OCI-LY7 (cell line): ENCODE results near the gene SLC35D3. TPM values are rescaled to one million over a fixed set of nuclear protein-coding genes. Genes with fewer than 3 reads are reported as not detected.

Experiments
- BruUV-seq: library from RNA; stranded (reverse); fragments of 400-500 nt; replicated peaks from 2 replicates; lab custom pipeline; 2021; lab: Mats Ljungman, UMichigan
- CTCF ChIA-PET: fragments of 300-600 bp; sonication (Branson Sonifier 250); formaldehyde crosslinking; loops from one replicate; lab custom pipeline; 2022; ENCODE audit warnings: antibody characterized with exemption; ENCODE audit not compliant: unreplicated experiment; lab: Charles Lee
- POLR2A ChIA-PET: fragments of 300-600 bp; sonication (Branson Sonifier 250); formaldehyde crosslinking; loops from one replicate; lab custom pipeline; 2022; ENCODE audit warnings: antibody characterized with exemption; lab: Charles Lee
- DNase-seq: peaks from one replicate; pipeline ENCODE4 v3.0.0-alpha.2; 2015; ENCODE audit warnings: low spot score
- H2AFZ ChIP-seq: fragments of 200-600 bp; sonication (generic), shearing (Covaris generic); 2 replicates; pipeline ENCODE4 v1.6.1; 2014; ENCODE audit warnings: mild to moderate bottlenecking, antibody characterized with exemption, low read length, moderate library complexity
- H3K27ac ChIP-seq: fragments of 200-600 bp; sonication (generic); 2 replicates; pipeline ENCODE4 v1.5.1; 2014; ENCODE audit warnings: mixed run types, low read depth, mild to moderate bottlenecking, moderate library complexity, low read length, inconsistent platforms; ENCODE audit not compliant: poor library complexity, severe bottlenecking
- H3K36me3 ChIP-seq: fragments of 200-600 bp; sonication (generic); 2 replicates; pipeline ENCODE4 v1.6.1; 2014; ENCODE audit warnings: mild to moderate bottlenecking, antibody characterized with exemption, low read length, moderate library complexity, mixed read lengths; ENCODE audit not compliant: insufficient read depth
- H3K4me1 ChIP-seq: fragments of 200-600 bp; sonication (generic); 2 replicates; pipeline ENCODE4 v1.5.1; 2014; ENCODE audit warnings: mild to moderate bottlenecking, low read length; ENCODE audit not compliant: insufficient read depth, poor library complexity, severe bottlenecking
- H3K4me2 ChIP-seq: fragments of 200-600 bp; sonication (generic); 2 replicates; pipeline ENCODE4 v1.6.1; 2014; ENCODE audit warnings: mild to moderate bottlenecking, low read length
- H3K4me3 ChIP-seq: fragments of 200-600 bp; sonication (generic); 2 replicates; pipeline ENCODE4 v1.5.1; 2014; ENCODE audit warnings: mild to moderate bottlenecking, low read depth, low read length; ENCODE audit not compliant: poor library complexity, severe bottlenecking
- H3K79me2 ChIP-seq: fragments of 200-600 bp; sonication (generic); 2 replicates; pipeline ENCODE4 v1.6.1; 2016; ENCODE audit warnings: low read depth, mild to moderate bottlenecking, low read length, moderate library complexity, mixed read lengths; ENCODE audit not compliant: insufficient read depth
- H3K9me2 ChIP-seq: fragments of 200-600 bp; sonication (generic); 2 replicates; pipeline ENCODE4 v1.6.1; 2016; ENCODE audit warnings: mild to moderate bottlenecking, low read length, mixed read lengths; ENCODE audit not compliant: insufficient read depth
- H3K9me3 ChIP-seq: fragments of 200-600 bp; sonication (generic); 2 replicates; pipeline ENCODE4 v1.6.1; 2014; ENCODE audit warnings: mild to moderate bottlenecking, mixed run types, low read length, mixed read lengths
- H4K20me1 ChIP-seq: fragments of 200-600 bp; sonication (generic); 2 replicates; pipeline ENCODE4 v1.6.1; 2014; ENCODE audit warnings: mild to moderate bottlenecking, antibody characterized with exemption, low read length, moderate library complexity, mixed read lengths; ENCODE audit not compliant: insufficient read depth
- EZH2phosphoT487 ChIP-seq: fragments of 200-600 bp; sonication (generic); IDR thresholded peaks from 2 replicates; pipeline ENCODE4 v1.6.1; 2018; ENCODE audit warnings: low read depth, borderline replicate concordance, mild to moderate bottlenecking, mixed run types, antibody characterized with exemption, low read length, moderate library complexity, mixed read lengths
- intact Hi-C: fragments of 100-400 bp; cut with micrococcal nuclease; formaldehyde crosslinking; loops from one replicate; pipeline ENCODE4 v1.10.0; 2022; ENCODE audit not compliant: unreplicated experiment
- total RNA-seq, 2 experiments: library from RNA; depleted of rRNA in 1 of 2; stranded (reverse); fragments of >200 nt in 1 of 2; shearing (Covaris generic) in 1 of 2; gene quantifications; 2 replicates each; pipeline ENCODE4 v1.2.3, GENCODE V29; 2014 to 2022
- TF ChIP-seq, protein P1 (sequence below): fragments of 200-600 bp; sonication (generic); conservative IDR thresholded peaks from 2 replicates; pipeline ENCODE4 v1.5.1; 2014; ENCODE audit warnings: mild to moderate bottlenecking, antibody characterized with exemption, low read length, moderate library complexity, mixed read lengths

SLC35D3 gene
- total RNA-seq, 2 experiments from 2014 or later = not detected

DNA sequence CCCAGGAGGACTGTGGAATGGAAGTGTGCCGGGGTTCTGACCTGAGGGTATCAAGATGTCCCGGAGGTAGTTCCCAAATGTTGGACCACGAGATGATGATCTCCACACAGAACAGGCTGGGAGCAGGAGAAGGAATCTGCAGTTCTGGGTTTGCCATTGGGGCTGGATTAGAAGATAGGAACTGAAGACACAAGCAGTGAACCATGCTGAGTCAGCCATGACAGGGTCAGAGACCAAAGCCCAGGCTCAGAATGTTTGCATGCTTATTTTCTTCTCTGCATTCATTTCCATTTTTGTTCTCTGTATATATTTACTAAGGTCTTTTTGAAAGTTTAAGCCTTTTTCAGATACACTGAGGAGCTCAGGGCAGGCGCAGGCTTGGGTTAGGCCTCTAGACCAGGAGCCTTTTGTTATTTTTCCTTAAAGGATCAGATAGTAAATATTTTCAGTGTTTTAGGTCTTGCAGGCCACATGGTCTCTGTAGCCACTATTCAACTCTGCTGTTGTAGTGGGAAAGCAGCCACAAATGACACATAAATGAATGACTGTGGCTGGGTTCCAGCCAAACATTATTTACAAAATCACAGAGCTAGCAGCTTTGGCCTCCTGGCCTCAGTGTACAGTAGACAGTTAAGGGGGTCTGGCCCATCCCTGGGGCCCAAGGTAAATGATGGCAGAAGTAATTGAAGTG lies 28.5 kb downstream of the SLC35D3 start:
- Histone ChIP-seq H4K20me1 (no peaks in the 10 kb centered on the region), H3K4me2 (no peak overlapping the region), H3K4me3 (no peak overlapping the region), H3K9me2 (no peaks in the 10 kb centered on the region), H3K27ac (no peak overlapping the region), H3K36me3 (no peaks in the 10 kb centered on the region), H3K4me1 (no peaks in the 10 kb centered on the region), H3K9me3 (no peaks in the 10 kb centered on the region), H2AFZ (no peak overlapping the region), H3K79me2 (no peaks in the 10 kb centered on the region)
- ChIA-PET POLR2A (no interaction called here), CTCF (no interaction called here)
- no peak for DNase-seq
- BruUV-seq = no TSS peak
- TF ChIP-seq, protein P1, sequence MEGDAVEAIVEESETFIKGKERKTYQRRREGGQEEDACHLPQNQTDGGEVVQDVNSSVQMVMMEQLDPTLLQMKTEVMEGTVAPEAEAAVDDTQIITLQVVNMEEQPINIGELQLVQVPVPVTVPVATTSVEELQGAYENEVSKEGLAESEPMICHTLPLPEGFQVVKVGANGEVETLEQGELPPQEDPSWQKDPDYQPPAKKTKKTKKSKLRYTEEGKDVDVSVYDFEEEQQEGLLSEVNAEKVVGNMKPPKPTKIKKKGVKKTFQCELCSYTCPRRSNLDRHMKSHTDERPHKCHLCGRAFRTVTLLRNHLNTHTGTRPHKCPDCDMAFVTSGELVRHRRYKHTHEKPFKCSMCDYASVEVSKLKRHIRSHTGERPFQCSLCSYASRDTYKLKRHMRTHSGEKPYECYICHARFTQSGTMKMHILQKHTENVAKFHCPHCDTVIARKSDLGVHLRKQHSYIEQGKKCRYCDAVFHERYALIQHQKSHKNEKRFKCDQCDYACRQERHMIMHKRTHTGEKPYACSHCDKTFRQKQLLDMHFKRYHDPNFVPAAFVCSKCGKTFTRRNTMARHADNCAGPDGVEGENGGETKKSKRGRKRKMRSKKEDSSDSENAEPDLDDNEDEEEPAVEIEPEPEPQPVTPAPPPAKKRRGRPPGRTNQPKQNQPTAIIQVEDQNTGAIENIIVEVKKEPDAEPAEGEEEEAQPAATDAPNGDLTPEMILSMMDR = no peak
- TF ChIP-seq EZH2phosphoT487 = no peak
- intact Hi-C loops = no loop called here

DNA sequence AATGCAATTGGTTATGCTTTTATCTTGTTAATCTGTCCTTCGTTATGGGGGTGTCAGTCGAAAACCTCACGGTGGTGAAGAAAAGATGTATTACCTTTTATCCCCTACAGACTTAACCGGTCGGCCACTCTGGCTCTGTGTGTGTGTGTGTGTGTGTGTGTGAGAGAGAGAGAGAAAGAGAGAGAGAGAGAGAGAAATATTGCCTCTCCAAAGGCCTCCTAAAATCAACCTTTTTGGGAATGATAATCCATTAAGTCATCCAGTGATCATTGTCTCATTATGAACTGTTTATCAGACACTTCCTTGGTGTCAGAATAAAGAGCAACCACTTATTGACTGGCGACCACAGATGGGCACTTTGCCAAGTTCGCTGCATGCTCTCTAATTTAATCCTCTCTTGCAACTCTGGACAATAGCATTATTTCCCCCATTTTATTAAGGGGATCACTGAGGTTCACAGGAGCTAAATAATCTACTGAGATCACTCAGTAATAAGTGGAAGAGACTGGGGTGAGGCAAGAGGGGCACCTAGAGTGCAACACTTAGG lies 30.7 kb downstream of the SLC35D3 start:
- H4K20me1 ChIP-seq = no peaks in the 10 kb centered on the region
- no peak overlapping the region for H2AFZ ChIP-seq
- no peak overlapping the region for H3K4me2 ChIP-seq
- H3K36me3 ChIP-seq = no peaks in the 10 kb centered on the region
- H3K27ac ChIP-seq = no peak overlapping the region
- intact Hi-C loops = no loop called here
- H3K79me2 ChIP-seq = no peaks in the 10 kb centered on the region
- H3K4me3 ChIP-seq = no peak overlapping the region
- H3K9me2 ChIP-seq = no peaks in the 10 kb centered on the region
- ChIA-PET CTCF (no interaction called here), POLR2A (no interaction called here)
- DNase-seq = no peak
- no TSS peak for BruUV-seq
- TF ChIP-seq, protein P1 = no peak
- no peak for TF ChIP-seq EZH2phosphoT487
- no peaks in the 10 kb centered on the region for H3K9me3 ChIP-seq
- H3K4me1 ChIP-seq = peaks cover 13% of the 10 kb centered on the region

DNA sequence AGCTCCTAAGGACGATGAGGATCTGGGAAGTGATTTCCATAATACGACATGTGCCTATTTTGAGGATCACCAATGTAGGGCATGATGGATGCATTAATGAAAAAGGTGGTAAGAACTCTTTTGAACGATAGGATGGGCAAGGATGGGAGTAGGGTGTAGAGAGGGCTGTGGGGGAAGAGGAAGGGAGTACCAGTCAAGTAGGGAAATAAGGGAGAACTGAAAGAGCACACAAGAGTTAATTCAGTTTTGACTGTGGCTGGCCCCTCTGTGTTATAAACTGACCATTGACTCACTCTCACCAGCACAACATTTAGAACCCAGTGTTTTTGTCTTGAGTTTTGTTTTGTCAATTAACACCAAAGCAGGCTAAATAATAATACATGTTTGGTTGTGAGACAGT lies 33.0 kb downstream of the SLC35D3 start:
- Histone ChIP-seq H3K9me2 (no peaks in the 10 kb centered on the region), H3K27ac (no peak overlapping the region), H2AFZ (no peak overlapping the region), H3K4me1 (peaks cover 13% of the 10 kb centered on the region), H4K20me1 (no peaks in the 10 kb centered on the region), H3K79me2 (no peaks in the 10 kb centered on the region), H3K9me3 (no peaks in the 10 kb centered on the region), H3K36me3 (no peaks in the 10 kb centered on the region), H3K4me2 (no peak overlapping the region), H3K4me3 (no peak overlapping the region)
- no peak for TF ChIP-seq EZH2phosphoT487
- DNase-seq = no peak
- ChIA-PET POLR2A (no interaction called here), CTCF (no interaction called here)
- no TSS peak for BruUV-seq
- intact Hi-C loops = no loop called here
